Mammary epithelial cell (primary cell): ENCODE results near the gene SLC30A2.

ENCODE experiments used
- CTCF ChIP-seq, 2 donors: IDR thresholded peaks in 1 of 2; conservative IDR thresholded peaks in 1 of 2; 2 replicates each; pipeline ENCODE4 v1.5.1; 2011 to 2012; ENCODE audit warnings: inconsistent platforms in 2 of 2, low read length in 2 of 2, mild to moderate bottlenecking in 2 of 2, control low read depth in 1 of 2, low read depth in 1 of 2; ENCODE audit not compliant: insufficient read depth in 1 of 2; ENCODE audit errors: extremely low read depth in 1 of 2
- EZH2 ChIP-seq: IDR thresholded peaks from 2 replicates; pipeline ENCODE4 v1.6.1; 2012; ENCODE audit warnings: low read length, inconsistent platforms, borderline replicate concordance

DNA sequence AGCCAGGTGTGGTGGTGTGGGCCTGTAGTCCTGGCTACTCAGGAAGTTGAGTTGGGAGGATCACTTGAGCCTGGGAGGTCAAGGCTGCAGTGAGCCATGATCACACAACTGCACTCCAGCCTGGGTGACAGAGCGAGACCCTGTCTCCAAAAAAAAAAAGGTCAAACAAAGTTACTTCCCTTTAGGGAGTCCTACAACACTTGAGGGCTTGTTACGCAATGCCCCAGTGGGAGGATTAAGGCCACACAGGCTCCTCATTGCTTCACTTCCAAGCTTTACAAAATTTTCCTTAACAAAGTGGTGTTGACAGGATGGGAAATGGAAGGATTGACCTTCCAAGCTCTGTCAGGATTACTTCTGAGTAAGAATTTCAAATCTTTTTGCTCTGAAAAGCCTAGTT lies 30.6 kb downstream of the SLC30A2 start:
- TF ChIP-seq CTCF (conservative IDR thresholded peaks at IDR 0.05 in 1 of 2, IDR thresholded peaks at IDR 0.05 in 1 of 2; ENCODE audit: extremely low read depth in 1 of 2, insufficient read depth in 1 of 2, low read depth in 1 of 2, low read length in 2 of 2) (no peak), EZH2 (no peak)
